GM12801 (cell line): Measurements from ENCODE around the gene EPHX1.

Experiments
- CTCF ChIP-seq: IDR thresholded peaks from one replicate; pipeline ENCODE4 v1.5.1; 2011; ENCODE audit warnings: control low read depth; ENCODE audit not compliant: insufficient read length; ENCODE audit errors: extremely low read depth

Gene EPHX1

GRCh38 chr1:225809842-225810578 lies at the start of gene EPHX1:
Gene EPHX1, plus strand, starts transcription at chr1:225810124. Its CDS starts 18,606 bp downstream, at chr1:225828730.
- TF ChIP-seq CTCF = no peak

GRCh38 chr1:225760531-225760930 lies 49.4 kb upstream of the EPHX1 start:
- TF ChIP-seq CTCF = no peak

- no peak for TF ChIP-seq CTCF
Observed at GRCh38 chr1:225762002-225762441, 47.9 kb upstream of the EPHX1 start.

- TF ChIP-seq CTCF = no peak
Observed at GRCh38 chr1:225762444-225762843, 47.5 kb upstream of the EPHX1 start.

- TF ChIP-seq CTCF = no peak
Observed at GRCh38 chr1:225763716-225764548, 46.0 kb upstream of the EPHX1 start.

GRCh38 chr1:225765982-225766674 lies 43.8 kb upstream of the EPHX1 start:
- no peak for TF ChIP-seq CTCF

- no peak for TF ChIP-seq CTCF
Observed at GRCh38 chr1:225766967-225767633, 42.8 kb upstream of the EPHX1 start.
